GM12874 (cell line): ENCODE data around the gene DRAP1.

ENCODE experiments used
- CTCF ChIP-seq: IDR thresholded peaks from 2 replicates; pipeline ENCODE4 v1.5.1; 2011; ENCODE audit warnings: low read depth, mild to moderate bottlenecking, control low read depth, low read length, moderate library complexity; ENCODE audit not compliant: insufficient read depth

The DRAP1 gene

DNA sequence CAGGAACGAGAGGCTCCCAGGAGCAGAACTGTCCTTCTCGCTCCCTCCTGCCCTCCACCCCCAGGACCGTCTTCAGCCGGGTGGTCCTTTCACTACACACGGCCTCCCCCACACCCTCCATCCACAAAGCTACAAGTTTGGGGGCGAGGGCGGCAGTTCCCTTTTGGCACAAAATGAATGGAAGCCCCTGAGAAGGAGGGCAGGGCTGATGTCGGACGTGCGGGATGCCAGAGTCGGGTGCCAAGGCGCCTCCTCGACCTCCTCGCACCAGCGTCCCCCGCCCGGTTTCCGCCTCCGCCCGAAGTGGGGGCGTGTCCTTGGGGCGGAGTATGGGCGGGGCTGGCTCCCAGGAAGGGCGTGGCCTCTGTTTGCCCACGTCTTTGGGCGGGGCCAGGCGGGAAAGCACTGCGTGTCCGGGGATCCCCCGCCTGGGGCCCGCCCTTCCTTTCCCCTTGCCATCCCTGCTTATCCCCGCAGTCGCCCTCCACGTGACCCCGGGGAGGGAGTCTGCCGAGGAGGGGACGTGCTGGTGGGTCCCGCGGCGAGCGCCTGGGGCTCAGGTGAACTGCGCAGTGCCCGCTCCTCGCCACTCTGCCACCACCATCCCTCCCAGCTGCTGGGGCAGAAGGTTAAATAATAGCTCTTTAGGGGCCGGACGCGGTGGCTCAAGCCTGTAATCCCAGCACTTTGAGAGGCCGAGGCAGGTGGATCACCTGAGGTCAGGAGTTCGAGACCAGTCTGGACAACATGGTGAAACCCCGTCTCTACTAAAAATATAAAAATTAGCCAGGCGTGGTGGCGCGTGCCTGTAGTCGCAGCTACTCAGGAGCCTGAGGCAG lies 45.7 kb upstream of the DRAP1 start:
- no peak for TF ChIP-seq CTCF

- TF ChIP-seq CTCF = no peak
Observed at GRCh38 chr11:65879617-65880016, 39.6 kb upstream of the DRAP1 start, which contains the start of gene CTSW. Gene CTSW (plus strand): TSS chr11:65879837. CDS start chr11:65879855, 18 bp downstream.

DNA sequence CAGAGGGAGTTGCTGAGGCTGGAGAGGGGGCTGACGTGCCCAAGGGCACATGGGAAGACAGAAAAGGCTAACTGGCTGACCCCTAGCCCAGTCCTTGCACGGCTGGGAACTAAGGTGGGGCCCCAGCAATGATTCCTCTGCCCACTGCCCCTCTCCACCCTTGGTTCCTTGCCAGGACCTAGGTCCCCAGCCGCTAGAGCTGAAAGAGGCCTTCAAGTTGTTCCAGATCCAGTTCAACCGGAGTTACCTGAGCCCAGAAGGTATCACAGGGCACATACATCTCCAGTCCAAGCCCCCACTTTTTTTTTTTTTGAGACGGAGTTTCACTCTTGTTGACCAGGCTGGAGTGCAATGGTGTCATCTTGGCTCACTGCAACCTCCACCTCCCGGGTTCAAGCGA lies 39.2 kb upstream of the DRAP1 start:
- TF ChIP-seq CTCF = no peak

DNA sequence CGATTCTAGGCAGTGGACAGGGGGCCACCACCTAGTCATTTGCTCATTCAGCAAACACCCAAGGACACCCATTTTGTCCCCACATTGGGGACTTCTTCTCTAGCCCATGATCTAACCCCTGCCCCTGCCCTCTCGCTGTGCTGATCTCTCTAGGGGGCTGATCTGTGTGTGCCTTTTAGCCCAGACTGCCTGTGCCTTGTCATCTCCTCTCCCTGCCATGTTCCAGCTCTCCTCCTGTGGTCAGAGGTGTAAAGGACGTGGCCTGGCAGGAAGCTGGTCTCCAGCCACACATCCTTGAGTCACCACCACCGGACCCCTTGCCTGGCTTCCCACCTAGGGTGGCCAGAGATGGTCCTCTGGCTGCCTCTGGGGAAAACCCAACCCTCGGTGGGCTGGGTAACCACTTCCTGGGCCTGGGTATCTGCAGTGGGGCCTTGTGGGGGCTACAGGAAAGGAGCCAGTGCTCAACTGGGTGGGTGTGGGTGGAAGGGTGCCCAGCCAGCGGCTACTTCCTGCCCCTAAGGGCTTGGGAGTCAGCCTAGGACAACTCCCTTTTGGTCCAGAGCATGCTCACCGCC lies 38.3 kb upstream of the DRAP1 start:
- TF ChIP-seq CTCF = no peak

- no peak for TF ChIP-seq CTCF
Observed at GRCh38 chr11:65882120-65883057, 36.8 kb upstream of the DRAP1 start.

- TF ChIP-seq CTCF = no peak
Observed at GRCh38 chr11:65883058-65883761, 36.0 kb upstream of the DRAP1 start.
